ENCODE results near the gene STXBP1.
A peak's percentile ranks its signal among the peaks of the same experiment; 100 is the strongest.

STXBP1 gene

GRCh38 chr9:127692071-127692470 is 80.0 kb downstream of the STXBP1 start:
- no peak for DNase-seq (ENCODE audit: low read depth, low spot score)

GRCh38 chr9:127693143-127693542 is 81.1 kb downstream of the STXBP1 start:
- no peak for DNase-seq (ENCODE audit: low read depth, low spot score)

DNA sequence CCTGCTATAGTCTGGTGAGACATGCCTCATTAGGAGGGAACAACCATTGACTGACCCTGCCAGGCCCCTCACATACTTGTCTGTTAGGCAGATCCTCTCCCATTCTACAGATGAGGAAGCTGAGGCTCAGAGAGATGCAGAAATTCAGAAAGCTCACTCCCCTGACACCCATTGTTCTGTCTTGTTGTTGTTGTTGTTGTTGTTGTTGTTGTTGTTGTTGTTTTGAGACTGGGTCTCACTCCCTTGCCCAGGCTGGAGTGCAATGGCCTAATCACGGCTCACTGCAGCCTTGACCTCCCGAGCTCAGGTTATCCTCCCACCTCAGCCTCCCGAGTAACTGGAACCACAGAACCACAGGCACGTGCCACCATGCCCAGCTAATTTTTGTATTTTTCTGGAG is 81.6 kb downstream of the STXBP1 start:
- no peak for DNase-seq (ENCODE audit: low read depth, low spot score)

DNA sequence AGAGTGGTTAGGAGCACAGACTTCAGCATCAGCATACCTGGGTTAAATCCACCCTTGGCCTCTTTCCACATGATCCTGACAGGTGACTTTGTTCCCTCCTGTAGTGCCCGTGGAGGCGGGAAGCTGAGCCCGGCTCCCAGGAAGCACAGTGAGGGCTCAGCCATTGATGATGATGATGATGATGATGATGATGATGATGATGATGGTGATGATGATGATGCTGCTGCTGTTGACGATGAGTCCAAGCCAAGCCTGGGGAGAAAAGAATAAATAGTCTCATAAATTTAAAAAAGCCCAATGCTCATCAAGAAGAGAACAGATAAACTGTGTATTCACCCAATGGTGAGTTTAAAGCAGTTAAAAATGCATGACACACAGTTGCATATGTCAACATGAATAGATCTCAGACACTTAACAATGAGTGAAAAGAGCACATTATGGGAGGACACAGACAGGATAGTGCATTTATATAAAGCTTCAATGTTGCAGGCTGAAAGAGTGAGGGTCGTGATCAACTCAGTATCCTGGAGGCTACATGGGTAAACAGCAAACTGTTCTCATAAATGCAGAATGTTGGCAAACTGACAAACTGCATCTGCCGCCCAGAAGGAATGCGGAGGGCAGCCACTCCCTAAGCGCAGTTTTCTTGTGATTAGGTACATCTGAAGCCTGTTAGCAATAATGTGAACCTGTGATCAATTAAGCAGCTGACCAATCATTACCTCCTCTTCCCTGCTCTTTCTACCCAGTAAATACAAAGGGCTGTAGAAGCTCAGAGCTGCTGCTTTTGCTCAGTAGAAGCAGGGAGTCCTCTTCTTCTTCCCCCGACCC is 83.0 kb downstream of the STXBP1 start:
- no peak for DNase-seq (ENCODE audit: low read depth, low spot score)

- no peak for DNase-seq (ENCODE audit: low read depth, low spot score)
These were observed 85.5 kb downstream of the STXBP1 start for GRCh38 chr9:127697575-127697974.

DNA sequence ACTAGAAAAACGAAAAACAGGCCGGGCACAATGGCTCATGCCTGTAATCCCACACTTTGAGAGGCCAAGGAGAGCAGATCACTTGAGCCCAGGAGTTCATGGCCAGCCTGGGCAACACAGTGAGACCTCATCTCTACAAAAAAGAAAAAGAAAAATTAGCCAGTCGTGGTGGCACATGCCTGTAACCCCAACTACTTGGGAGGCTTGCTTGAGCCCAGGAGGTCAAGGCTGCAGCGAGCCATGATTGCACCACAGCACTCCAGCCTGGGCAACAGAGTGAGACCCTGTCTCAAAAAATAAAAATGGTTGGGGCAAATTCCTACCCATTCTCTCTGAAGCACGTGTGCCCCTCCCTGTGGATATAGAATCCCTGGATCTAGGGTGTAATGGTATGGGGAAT is 86.3 kb downstream of the STXBP1 start:
- DNase-seq (ENCODE audit: low read depth, low spot score), result no peak

GRCh38 chr9:127698985-127699670 is 87.1 kb downstream of the STXBP1 start:
- DNase-seq (ENCODE audit: low read depth, low spot score), result peak; percentile 67

DNA sequence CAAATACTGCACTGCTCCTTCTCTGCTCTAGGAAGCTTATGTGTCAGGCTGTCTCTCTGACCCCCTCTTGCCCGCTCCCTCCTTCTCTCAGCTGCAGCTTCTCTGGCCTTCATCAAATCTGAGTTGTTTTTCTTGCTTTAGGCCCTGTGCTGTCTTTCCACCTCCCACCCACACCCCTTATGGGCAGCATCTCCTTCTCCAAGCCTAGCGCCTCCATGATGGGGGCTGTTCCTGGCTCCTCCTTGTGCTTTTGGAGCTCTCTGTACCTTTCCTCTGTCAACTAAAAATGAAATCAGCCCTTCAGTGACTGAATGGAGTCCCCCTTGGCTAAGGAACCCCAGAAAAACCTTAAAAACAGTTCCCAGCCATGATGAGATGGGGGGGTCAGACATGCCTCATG is 88.1 kb downstream of the STXBP1 start:
- DNase-seq (ENCODE audit: low read depth, low spot score), result no peak

DNA sequence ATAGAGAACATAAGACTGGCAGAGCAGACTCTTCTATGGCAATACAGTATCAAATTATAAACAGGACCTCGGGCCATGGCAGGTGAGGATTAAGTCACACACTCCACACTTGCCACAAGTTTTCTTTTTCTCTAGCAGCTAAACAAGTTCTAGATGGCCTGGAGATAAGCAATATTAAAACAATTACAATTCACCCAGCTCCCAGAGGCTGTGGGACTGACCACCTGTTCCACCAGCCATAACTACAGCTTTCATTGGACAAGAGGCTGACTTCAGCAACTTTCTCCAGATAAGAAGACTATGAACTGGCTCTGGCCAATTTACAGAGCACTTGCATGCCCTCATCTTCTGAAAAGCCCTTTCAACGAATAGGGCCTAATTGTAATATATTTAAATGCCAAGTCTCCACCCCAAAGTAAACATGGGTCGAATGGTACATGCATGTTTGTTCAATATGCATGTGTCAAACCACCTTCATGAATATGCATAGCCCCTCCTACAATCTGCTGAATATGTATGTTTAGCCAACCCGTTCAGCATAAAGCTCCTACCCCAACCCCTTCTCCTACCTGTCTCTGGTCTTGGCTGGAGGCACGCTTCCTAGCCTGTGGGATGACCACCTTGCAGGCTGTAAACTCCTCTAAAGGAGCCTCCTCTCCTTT is 88.6 kb downstream of the STXBP1 start:
- DNase-seq (ENCODE audit: low read depth, low spot score), result no peak

DNA sequence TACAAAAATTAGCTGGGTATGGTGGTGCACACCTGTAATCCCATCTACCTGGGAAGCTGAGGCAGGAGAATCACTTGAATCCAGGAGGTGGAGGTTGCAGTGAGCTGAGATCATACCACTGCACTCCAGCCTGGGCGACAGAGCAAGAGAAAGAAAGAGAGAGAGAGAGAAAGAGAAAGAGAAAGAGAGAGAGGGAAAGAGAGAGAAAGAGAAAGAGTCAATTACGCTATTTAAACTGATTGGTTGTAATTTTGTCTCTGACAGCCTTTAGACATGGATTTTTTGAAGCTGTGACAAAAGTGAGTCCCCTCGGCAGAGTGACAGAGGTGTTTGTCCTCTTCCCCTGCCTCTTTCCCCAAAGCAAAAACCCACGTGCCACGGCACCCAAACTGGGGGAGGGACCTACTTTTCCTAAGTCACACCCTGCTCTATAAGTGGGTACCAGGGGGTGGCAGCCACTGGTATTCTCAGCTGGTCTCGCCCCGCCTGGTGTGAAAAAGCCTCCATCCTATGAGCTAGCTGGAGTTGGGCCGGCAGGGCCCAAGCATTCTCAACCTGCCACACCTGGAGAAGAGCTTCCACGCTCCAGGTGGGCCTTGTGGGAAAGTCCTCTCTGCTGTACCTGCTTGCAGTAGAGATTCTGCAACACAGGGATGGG is 91.3 kb downstream of the STXBP1 start:
- DNase-seq (ENCODE audit: low read depth, low spot score), result no peak

DNA sequence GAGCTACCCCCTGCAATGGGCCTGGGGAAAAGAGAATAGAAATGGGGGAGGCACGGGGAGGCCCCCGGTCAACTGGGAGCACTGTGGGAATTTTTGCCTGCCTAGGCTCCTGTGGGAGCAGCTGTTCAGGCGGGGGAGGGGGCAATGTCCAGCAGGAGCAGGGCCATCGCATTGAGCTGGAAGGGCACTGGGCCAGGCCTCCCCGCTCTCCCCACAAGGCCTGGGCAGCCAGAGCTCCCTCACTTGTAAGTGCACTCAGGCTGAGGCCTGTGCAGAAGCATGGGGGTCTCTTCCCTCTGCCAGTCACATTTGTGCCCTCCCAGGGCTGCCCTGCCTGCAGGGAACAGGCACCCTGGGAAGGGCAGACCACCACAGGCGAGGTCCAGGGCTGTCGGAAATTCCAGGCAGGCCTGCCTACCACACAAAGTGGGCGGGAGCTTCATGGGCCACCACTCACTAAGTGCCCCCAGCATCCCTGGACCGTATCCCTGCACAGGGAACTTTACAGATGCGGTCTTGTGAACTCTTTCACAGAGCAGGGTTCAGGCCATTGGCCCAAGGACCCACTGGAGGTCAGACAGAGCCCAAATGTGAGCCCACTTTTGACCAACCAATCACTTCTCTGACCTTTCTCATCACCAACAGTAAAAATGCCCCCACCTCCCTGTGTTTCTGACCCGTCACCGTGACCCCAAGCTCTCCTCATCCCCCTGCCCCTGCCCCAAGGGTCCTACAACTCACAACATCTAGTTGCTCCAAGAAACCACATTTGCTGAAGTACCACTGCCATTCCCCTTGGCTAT is 93.7 kb downstream of the STXBP1 start:
- no peak for DNase-seq (ENCODE audit: low read depth, low spot score)

GRCh38 chr9:127706836-127707241 is 94.8 kb downstream of the STXBP1 start, which contains the start of gene CFAP157:
CFAP157 (plus strand) TSS chr9:127706988; CDS start chr9:127707032, 44 bp downstream.
- no peak for DNase-seq (ENCODE audit: low read depth, low spot score)

DNA sequence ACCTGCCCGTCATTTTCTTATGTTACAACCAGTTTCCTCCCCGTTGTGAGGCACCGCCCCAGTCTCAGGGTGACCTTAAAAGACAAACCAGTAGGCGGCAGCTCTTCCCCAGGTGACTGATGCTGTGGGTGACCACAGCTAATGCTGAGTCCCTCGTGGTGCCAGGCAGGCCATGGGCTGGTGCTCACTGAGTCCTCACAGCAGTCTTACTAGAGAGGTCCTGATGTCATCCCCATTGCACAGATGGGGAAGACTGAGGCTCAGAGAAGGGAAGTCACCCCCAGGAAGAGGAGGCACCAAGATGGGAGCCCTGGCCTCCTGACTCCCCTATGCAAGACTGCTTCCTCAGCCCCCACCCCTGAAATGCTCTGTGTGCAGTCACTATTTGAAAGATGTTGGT is 95.7 kb downstream of the STXBP1 start:
- no peak for DNase-seq (ENCODE audit: low read depth, low spot score)

DNA sequence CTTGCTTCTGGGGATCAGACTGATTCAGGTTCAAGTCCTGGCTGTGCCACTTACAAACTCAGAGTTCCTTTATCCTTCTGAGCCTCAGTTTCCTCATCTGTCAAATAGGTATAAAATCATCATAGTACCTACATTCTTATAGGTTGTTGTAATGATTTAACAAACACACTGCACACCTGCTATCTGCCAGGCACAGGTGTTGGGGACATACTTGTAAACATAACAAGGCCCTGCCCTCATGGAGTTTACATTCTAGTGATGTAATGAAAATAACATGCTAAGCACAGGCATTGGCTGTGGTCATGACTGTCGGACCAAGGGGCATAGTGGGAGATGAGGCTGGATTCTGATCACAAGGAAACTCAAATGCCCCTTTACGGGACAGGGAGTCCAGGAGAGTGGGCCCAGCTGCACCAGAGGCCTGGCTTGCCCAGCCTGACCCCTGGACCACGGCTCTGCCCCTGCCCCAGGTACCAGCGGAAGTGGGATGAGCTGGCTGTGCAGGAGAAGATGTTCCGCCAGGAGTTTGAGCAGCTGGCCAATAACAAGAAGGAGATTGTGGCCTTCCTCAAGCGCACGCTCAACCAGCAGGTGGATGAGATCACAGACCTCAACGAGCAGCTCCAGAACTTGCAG is 97.0 kb downstream of the STXBP1 start:
- no peak for DNase-seq (ENCODE audit: low read depth, low spot score)

GRCh38 chr9:127710204-127710783 is 98.2 kb downstream of the STXBP1 start:
- no peak for DNase-seq (ENCODE audit: low read depth, low spot score)

DNA sequence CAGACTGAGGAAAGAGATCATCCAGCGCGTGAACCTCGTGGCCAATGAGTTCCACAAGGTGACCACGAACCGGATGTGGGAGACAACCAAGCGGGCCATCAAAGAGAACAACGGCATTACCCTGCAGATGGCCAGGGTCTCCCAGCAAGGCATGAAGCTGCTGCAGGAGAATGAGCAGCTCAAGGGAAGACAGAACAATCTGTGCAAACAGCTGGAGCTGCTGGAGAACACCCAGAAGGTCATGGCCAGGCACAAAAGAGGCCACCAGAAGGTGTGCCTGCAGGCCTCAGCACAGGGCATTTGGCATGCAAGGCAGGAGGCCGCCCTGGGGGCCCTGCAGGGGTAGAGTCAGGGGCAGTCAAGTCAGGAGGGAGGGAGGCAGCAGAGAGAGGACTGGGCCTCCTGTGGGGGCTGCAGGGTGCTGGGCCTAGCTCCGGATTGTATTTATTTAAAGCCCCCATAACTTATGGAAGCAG is 99.2 kb downstream of the STXBP1 start:
- no peak for DNase-seq (ENCODE audit: low read depth, low spot score)

DNA sequence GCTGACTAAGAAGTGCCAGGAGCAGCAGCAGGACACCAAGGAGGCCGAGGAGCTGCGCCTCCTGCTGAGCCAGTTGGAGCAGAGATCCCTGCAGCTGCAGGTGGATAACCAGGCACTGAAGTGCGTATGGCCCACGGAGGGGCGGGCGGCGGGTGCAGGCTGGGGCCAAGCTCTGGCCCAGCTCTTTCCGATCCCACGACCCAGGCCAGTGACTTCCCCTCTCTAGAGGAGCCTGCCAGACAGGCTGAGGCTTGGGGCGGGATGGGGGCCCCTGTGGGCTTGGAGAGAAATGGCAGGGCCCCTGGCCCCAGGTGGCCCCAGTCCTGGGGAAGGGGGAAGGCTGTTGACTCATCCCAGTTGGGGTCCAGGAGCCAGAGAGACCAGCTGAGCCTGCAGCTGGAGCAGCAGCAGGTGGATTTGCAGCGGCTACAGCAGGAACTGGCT is 99.8 kb downstream of the STXBP1 start:
- no peak for DNase-seq (ENCODE audit: low read depth, low spot score)

GRCh38 chr9:127712371-127712770 is 100.3 kb downstream of the STXBP1 start:
- DNase-seq (ENCODE audit: low read depth, low spot score), result no peak

GRCh38 chr9:127712867-127713266 is 100.8 kb downstream of the STXBP1 start:
- no peak for DNase-seq (ENCODE audit: low read depth, low spot score)
